OCI-LY1 (cell line): Measurements from ENCODE around the gene SLC12A3.

Experiments
- H2AFZ ChIP-seq: fragments of 200-600 bp; sonication (generic), shearing (Covaris generic); 2 replicates; pipeline ENCODE4 v1.6.0; 2014; ENCODE audit warnings: antibody characterized with exemption, mild to moderate bottlenecking, low read length
- H3F3A ChIP-seq: fragments of 200-600 bp; sonication (generic), shearing (Covaris generic); 2 replicates; pipeline ENCODE4 v1.6.0; 2014; ENCODE audit warnings: mild to moderate bottlenecking, antibody characterized with exemption, low read length, moderate library complexity; ENCODE audit not compliant: insufficient read depth
- H3K27ac ChIP-seq: fragments of 200-600 bp; sonication (generic); 2 replicates; pipeline ENCODE4 v1.5.1; 2014; ENCODE audit warnings: low read length, mixed run types, mild to moderate bottlenecking, low read depth; ENCODE audit not compliant: poor library complexity, severe bottlenecking
- H3K27me3 ChIP-seq: fragments of 200-600 bp; sonication (generic); 2 replicates; pipeline ENCODE4 v1.6.0; 2014; ENCODE audit warnings: antibody characterized with exemption, mild to moderate bottlenecking, low read length, moderate library complexity; ENCODE audit not compliant: insufficient read depth
- H3K36me3 ChIP-seq: fragments of 200-600 bp; sonication (generic); 2 replicates; pipeline ENCODE4 v1.6.1; 2014; ENCODE audit warnings: mild to moderate bottlenecking, antibody characterized with exemption, low read length, moderate library complexity, mixed read lengths; ENCODE audit not compliant: insufficient read depth
- H3K4me1 ChIP-seq: fragments of 200-600 bp; sonication (generic); 2 replicates; pipeline ENCODE4 v1.5.1; 2014; ENCODE audit warnings: mild to moderate bottlenecking, low read length, moderate library complexity; ENCODE audit not compliant: insufficient read depth, severe bottlenecking
- H3K4me2 ChIP-seq: fragments of 200-600 bp; sonication (generic), shearing (Covaris generic); 2 replicates; pipeline ENCODE4 v1.6.1; 2014; ENCODE audit warnings: low read length
- H3K4me3 ChIP-seq: fragments of 200-600 bp; sonication (generic); 2 replicates; pipeline ENCODE4 v1.5.1; 2014; ENCODE audit warnings: low read length, low read depth, mild to moderate bottlenecking, mixed read lengths; ENCODE audit not compliant: poor library complexity, severe bottlenecking
- H3K79me2 ChIP-seq: fragments of 200-600 bp; shearing (Covaris generic); 2 replicates; pipeline ENCODE4 v1.6.1; 2016; ENCODE audit warnings: mixed run types, low read length, mixed read lengths; ENCODE audit not compliant: insufficient read depth
- H3K9ac ChIP-seq: fragments of 200-600 bp; sonication (generic), shearing (Covaris generic); 2 replicates; pipeline ENCODE4 v1.6.1; 2014; ENCODE audit warnings: mild to moderate bottlenecking, low read length, mixed read lengths
- H3K9me2 ChIP-seq: fragments of 200-600 bp; sonication (generic), shearing (Covaris generic); 2 replicates; pipeline ENCODE4 v1.6.1; 2014; ENCODE audit warnings: low read depth, mild to moderate bottlenecking, low read length, mixed read lengths
- H3K9me3 ChIP-seq: fragments of 200-600 bp; shearing (Covaris generic); 2 replicates; pipeline ENCODE4 v1.6.1; 2014; ENCODE audit warnings: low read length, mixed read lengths
- H4K20me1 ChIP-seq: fragments of 200-600 bp; sonication (generic), shearing (Covaris generic); 2 replicates; pipeline ENCODE4 v1.6.0; 2016; ENCODE audit warnings: mild to moderate bottlenecking, low read length; ENCODE audit not compliant: insufficient read depth
- CTCF ChIP-seq: fragments of 200-600 bp; sonication (generic), shearing (Covaris generic); IDR thresholded peaks from 2 replicates; pipeline ENCODE4 v1.5.1; 2017; ENCODE audit warnings: mild to moderate bottlenecking, antibody characterized with exemption, low read length, moderate library complexity, mixed read lengths
- EZH2 ChIP-seq: fragments of 200-600 bp; sonication (generic), shearing (Covaris generic); IDR thresholded peaks from 2 replicates; pipeline ENCODE4 v1.8.0; 2017; ENCODE audit warnings: borderline replicate concordance, mixed run types, mild to moderate bottlenecking, antibody characterized with exemption, low read length, moderate library complexity, mixed read lengths

SLC12A3 gene

GRCh38 chr16:56903866-56904265 is 38.9 kb downstream of the SLC12A3 start:
- Histone ChIP-seq H3K36me3 (no peaks in the 10 kb centered on the region), H3K4me2 (no peak overlapping the region), H2AFZ (no peak overlapping the region), H3F3A (no peaks in the 10 kb centered on the region), H3K9ac (no peak overlapping the region), H3K79me2 (no peaks in the 10 kb centered on the region), H3K9me3 (no peaks in the 10 kb centered on the region), H3K9me2 (no peaks in the 10 kb centered on the region), H3K27ac (no peak overlapping the region), H3K4me3 (no peak overlapping the region), H4K20me1 (no peaks in the 10 kb centered on the region), H3K27me3 (peaks cover 5% of the 10 kb centered on the region; the same call in 1 of the 2 replicates), H3K4me1 (no peaks in the 10 kb centered on the region)
- TF ChIP-seq CTCF (no peak), EZH2 (no peak)

- no peak overlapping the region for H3K27ac ChIP-seq
- no peaks in the 10 kb centered on the region for H3K9me3 ChIP-seq
- peaks cover 19% of the 10 kb centered on the region for H3K4me1 ChIP-seq
- H3K27me3 ChIP-seq = no peaks in the 10 kb centered on the region; the same call in 1 of the 2 replicates
- H3F3A ChIP-seq = no peaks in the 10 kb centered on the region
- no peak overlapping the region for H3K9ac ChIP-seq
- no peak overlapping the region for H3K4me2 ChIP-seq
- no peaks in the 10 kb centered on the region for H3K9me2 ChIP-seq
- H3K4me3 ChIP-seq = no peak overlapping the region
- no peak for TF ChIP-seq EZH2
- TF ChIP-seq CTCF = no peak
- no peaks in the 10 kb centered on the region for H4K20me1 ChIP-seq
- H3K79me2 ChIP-seq = no peaks in the 10 kb centered on the region
- H2AFZ ChIP-seq = no peak overlapping the region
- H3K36me3 ChIP-seq = no peaks in the 10 kb centered on the region
Observed at GRCh38 chr16:56907401-56907800, 42.4 kb downstream of the SLC12A3 start.

- Histone ChIP-seq H3K4me2 (no peak overlapping the region), H3K4me1 (peaks cover 31% of the 10 kb centered on the region), H3K27me3 (no peaks in the 10 kb centered on the region), H4K20me1 (no peaks in the 10 kb centered on the region), H3K36me3 (no peaks in the 10 kb centered on the region), H3K9me3 (no peaks in the 10 kb centered on the region), H3K79me2 (no peaks in the 10 kb centered on the region), H3K27ac (no peak overlapping the region), H3K4me3 (no peak overlapping the region), H2AFZ (no peak overlapping the region), H3K9me2 (no peaks in the 10 kb centered on the region), H3K9ac (no peak overlapping the region), H3F3A (no peaks in the 10 kb centered on the region)
- TF ChIP-seq CTCF = no peak
- TF ChIP-seq EZH2 = no peak
Observed at GRCh38 chr16:56909527-56909979, 44.5 kb downstream of the SLC12A3 start.
